Dermis blood vessel endothelial cell (primary cell): ENCODE data around the gene RIPK4. TPM values are rescaled to one million over a fixed set of nuclear protein-coding genes. Genes with fewer than 3 reads are reported as not detected.
"Not testable (repeated sequence)": the region's sequence is repeated elsewhere in the genome, so short reads cannot be mapped to it uniquely, and the experiment has no call there.

ENCODE experiments used
- DNase-seq: peaks from one replicate; pipeline ENCODE4 v3.0.0; 2010
- total RNA-seq: library from RNA; depleted of rRNA; stranded (reverse); fragments of >200 nt; gene quantifications from 2 replicates; pipeline ENCODE4 v1.2.3, GENCODE V29; 2014

RIPK4 gene
- total RNA-seq, 1 donor from 2014 or later, result 0.51 TPM

GRCh38 chr21:41737651-41738324 lies 29.1 kb downstream of the RIPK4 start:
- DNase-seq, result no peak

GRCh38 chr21:41736423-41736822 lies 30.4 kb downstream of the RIPK4 start:
- DNase-seq, result no peak

DNA sequence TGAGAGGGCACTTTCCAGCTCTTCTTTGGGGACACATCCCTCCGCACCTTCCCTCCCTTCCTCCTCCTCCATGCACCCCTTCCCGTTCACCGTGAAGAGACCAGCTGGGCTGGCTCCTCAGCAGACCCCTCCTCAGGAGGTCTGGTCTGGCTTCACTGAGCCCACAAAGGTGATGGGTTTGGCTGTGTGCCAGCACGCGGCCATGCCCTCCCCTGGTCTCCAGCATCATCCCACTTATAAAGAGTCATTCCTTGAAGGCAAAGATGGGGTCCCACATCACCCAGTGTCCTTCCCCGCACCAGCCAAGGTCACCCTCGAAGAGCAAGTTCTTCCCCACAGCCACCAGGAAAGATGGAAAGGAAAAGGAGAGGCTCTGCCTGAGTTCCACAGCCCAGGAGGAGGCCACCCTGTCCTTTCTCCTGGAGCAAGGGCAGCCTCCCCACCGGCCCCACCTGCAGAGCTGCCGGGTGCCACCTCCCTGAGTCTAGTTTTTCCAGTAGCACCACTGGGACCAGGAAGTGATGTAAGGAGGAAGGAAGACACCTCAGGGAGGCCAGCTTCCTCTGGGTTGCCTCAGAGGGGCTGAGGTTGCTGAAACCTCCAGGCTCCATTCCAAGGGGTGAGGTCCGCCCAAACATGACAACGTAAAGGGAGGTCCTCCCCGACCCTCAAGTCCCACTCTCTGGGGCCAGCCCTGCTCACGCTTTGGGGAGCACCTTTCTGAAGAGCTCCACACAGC lies 32.7 kb downstream of the RIPK4 start:
- no peak for DNase-seq

GRCh38 chr21:41731081-41731480 lies 35.8 kb downstream of the RIPK4 start:
- DNase-seq, result no peak

- no peak for DNase-seq
These were observed 36.5 kb downstream of the RIPK4 start for GRCh38 chr21:41730367-41730765.

DNA sequence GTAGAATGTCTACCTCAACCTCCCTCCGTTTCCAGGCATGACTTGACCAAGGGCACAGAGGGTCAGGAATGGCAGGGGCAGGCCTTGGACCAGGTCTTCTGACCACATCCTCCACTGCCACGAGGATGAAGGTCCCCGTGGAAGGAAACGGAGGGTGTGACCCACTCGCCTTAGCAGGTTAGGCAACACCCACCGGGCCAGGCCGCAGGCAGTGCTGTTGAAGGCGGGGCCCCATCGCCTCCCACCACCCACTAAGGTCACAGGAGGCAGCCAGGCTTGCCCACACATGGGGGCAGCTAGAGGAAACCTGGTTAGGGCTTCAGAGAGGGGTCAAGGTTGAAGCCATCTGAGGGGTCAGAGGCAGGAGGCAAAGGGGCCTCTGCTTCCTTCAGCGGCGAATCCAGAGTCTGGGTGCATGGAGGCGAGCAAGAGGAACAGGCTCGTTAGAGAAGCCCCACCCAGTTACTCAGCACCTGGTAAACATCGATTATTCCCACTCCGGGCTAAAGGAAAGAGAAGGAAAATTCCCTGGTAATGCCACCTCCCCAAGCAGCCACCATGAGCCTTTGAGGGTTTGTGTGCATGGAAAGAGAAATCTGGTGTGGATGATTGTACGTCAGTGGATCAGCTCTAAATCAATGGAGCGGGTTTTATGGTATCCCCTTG lies 37.0 kb downstream of the RIPK4 start:
- DNase-seq, result no peak

GRCh38 chr21:41727784-41728763 lies 38.8 kb downstream of the RIPK4 start:
- no peak for DNase-seq

GRCh38 chr21:41726970-41727783 lies 39.7 kb downstream of the RIPK4 start:
- no peak for DNase-seq

DNA sequence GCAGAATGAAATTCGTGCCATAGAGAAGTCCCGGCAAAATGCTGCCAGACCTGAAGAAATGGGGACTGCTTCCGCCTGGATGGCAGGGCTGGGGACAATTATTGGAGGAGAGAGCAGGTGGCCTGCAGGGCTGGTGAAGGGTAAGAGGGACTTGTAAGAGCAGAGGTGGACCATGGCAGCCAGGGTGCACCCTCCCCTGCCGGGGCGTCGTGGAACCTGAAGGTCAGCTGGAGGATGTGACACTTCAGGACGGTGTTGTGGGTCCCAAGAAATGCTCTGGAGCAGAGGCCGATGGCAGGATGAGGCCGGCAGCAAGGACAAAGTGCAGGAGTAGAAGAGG lies 40.3 kb downstream of the RIPK4 start:
- no peak for DNase-seq

DNA sequence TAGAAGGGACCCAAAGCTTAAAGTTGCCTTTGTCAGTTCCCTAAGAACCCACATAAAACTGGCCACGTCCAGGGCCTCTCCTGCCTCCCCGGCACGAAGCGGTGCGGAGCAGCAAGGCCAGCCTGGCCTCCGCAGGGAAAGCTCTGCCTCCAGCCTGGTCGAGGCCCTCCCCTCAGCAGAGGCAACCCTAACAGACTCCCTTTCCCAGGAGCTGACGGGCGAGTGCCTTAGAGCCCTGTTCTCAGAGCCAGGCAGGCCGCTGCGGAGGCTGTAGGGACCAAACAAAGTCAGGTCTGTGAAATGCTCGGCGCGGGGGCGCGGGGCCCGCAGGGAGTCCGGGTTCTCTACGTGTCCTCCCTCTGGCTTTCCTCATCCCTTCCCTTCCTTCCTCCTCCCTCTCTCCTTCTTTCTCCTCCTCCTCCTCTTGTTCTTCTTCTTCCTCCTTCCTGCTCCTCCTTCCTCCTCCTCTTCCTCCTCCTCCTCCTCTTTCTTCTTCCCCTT lies 40.7 kb downstream of the RIPK4 start:
- no peak for DNase-seq

GRCh38 chr21:41725421-41726031 lies 41.3 kb downstream of the RIPK4 start:
- no peak for DNase-seq

DNA sequence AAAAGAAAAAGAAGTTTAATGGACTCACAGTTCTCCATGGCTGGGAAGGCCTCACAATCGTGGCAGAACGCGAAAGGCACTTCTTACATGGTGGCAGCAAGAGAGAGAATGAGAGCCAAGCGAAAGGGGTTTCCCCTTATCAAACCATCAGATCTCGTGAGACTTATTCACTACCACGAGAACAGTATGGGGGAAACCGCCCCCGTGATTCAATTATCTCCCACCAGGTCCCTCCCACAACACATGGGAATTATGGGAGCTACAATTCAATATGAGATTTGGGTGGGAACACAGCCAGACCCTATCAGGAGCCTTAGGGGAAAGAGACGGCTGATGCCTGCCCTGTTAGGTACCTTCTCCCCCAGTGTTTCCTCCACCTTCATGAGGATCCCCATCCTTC lies 43.0 kb downstream of the RIPK4 start:
- DNase-seq, result not testable (repeated sequence)

DNA sequence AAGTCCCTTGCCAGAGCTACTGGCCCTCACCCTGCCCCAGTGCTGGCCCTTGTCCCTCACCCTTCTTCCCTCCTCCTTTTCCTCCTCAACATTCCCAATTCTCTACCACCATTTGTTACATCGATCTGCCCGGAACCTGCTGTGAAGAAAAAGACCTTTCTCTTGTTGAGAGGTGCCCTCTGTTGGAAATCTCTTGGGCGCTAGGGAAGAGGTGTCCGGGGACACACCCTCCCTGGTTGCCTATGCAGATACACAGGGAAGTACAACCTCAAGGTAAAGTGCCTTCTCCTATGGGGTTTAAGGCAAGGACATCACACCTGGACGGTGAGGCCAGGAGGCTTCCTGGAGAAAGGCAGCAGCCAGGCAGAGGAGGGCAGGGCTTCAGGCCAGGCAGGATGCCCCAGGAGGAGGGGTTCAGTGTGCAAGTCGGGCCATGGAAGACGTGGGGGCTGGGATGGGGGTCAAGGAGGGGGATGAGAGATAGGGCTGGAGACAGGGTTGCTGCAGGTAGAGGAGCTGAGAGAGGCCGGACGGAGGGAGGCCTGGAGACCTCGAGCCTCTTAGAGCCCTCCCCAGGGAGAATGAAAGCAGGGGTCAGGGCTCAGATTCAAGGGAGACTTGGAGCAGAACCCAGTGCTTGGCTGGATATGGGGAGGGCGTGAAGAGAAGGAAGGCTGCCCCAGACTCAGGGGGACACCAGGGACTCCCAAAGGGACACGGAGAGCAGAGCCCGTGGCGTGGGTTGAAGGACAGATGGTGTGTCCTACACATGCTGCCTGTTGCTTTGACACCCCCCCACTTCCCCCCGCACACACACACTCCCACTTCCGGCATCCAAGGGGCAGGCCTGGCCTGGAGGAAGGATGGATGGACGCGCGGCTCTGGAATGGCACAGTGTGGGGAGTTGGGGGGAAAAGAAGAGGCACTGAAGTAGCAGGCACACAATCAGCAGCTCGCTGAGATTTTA lies 44.5 kb downstream of the RIPK4 start:
- DNase-seq, result no peak

- DNase-seq, result no peak
These were observed 46.6 kb downstream of the RIPK4 start for GRCh38 chr21:41720250-41720649.

DNA sequence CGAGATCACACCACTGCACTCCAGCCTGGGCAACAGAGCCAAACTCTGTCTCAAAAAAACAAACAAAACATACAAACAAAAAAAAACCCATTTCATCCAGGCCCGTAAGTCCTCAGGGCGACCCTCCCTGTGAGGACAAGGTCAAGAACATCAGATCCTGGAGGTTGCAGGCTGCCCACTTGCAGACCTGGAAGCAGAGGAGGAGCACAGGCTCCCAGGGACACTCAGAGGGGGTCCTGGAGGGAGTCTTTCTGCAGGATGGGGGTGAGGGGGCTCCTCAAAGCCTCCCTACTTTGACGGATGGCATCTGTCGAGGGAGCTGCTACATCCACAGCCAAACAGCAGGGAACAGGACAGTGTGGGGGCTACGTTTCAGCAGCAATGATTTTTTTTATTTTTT lies 47.2 kb downstream of the RIPK4 start:
- DNase-seq, result no peak

- no peak for DNase-seq
These were observed 49.1 kb downstream of the RIPK4 start for GRCh38 chr21:41717573-41718330.

- DNase-seq, result no peak
These were observed 50.1 kb downstream of the RIPK4 start for GRCh38 chr21:41716751-41717150.

DNA sequence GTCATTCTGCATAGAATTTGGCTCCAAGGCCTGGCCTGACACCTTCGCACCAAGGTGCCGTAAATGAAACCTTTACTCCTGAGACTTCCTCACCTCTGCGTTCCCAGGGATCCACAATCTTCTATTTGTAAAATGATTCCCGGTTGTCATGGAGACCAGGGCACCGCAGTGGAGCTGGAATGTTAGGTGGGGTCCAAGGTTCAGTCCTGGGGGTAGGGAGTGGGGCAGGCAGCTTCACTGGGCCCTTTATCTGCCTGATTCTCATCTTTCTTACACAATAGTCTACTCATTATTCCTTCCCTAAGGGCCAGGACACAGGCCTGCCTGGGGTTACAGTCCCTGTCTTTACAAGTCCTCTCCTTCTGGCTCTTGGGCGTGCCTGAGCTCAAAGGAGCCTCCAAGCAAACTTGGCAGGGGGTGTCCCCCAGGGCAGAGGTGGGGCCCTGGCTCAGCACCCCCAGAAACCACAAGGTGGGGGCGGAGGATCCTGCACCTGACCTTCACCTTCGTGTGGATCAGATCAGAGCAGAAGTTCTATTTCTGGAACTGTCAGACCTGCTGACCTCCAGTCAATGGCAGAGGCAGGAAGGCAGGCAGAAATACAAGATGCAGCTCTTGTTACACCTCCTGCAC lies 51.1 kb downstream of the RIPK4 start:
- no peak for DNase-seq
